ENCODE measurements around the gene UBE2E2. TPM values are rescaled to one million over a fixed set of nuclear protein-coding genes. Genes with fewer than 3 reads are reported as not detected.

Gene UBE2E2
- polyA plus RNA-seq, 1 donor, result 15.4 TPM

DNA sequence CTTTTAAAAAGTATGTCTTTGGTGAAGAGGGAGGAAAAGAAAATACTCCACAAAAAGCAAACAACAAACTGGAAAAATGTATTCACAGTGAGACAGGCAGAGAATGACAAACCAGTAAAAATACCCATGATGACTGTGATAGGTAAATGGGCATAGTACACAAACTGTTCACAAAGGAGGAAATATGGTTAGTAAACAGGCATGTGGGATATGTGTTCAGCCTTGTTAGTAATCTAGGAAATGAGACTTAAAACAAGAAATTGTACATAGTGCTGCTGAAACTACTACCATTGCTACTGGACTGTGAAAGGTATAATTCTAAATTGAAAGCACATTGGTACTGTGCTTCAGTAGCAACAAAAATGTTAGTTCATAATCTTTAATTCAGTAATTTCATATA is 50.1 kb downstream of the UBE2E2 start:
- no peak overlapping the region for H3K27ac ChIP-seq (ENCODE audit: low read length)
- no peaks in the 10 kb centered on the region for H3K4me1 ChIP-seq (ENCODE audit: control insufficient read depth, insufficient read depth, low read length)

DNA sequence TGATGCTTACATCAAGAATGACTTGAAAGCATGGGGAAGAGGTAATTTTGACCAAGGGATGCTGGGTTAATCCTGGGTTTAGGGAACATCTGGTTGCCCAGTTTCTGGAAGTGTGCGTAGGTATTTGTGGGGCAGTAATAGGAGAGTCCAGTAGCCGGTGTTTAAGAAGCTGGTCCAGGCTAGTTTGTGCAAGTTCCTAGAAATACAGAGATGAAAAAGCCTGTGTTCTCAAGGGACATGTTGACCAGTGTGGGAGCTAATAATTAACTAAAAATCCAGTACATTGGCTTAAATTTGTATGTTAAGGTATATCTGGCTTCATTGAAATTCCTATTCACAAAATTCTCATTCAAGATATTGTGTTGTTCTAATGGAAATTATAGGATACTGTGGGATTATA is 51.2 kb downstream of the UBE2E2 start:
- no peak overlapping the region for H3K4me3 ChIP-seq (ENCODE audit: low read length)
- DNase-seq, result no peak
- no peaks in the 10 kb centered on the region for H3K27me3 ChIP-seq (ENCODE audit: control insufficient read depth, insufficient read depth, low read length)
- no peaks in the 10 kb centered on the region for H3K4me1 ChIP-seq (ENCODE audit: control insufficient read depth, insufficient read depth, low read length)
- H3K27ac ChIP-seq (ENCODE audit: low read length), result no peak overlapping the region
- no CpG with 5 or more reads among the region's 2 CpGs for WGBS (ENCODE audit: insufficient coverage, low lambda C conversion rate)
- no peaks in the 10 kb centered on the region for H3K36me3 ChIP-seq (ENCODE audit: control insufficient read depth, insufficient read depth, low read length)
- no peaks in the 10 kb centered on the region for H3K9me3 ChIP-seq (ENCODE audit: control insufficient read depth, low read depth, low read length)

More for the DNA sequence above, 50.1 kb downstream of the UBE2E2 start:
- no peaks in the 10 kb centered on the region for H3K27me3 ChIP-seq (ENCODE audit: control insufficient read depth, insufficient read depth, low read length)
- no peak for DNase-seq
- no peaks in the 10 kb centered on the region for H3K36me3 ChIP-seq (ENCODE audit: control insufficient read depth, insufficient read depth, low read length)
- no peak overlapping the region for H3K4me3 ChIP-seq (ENCODE audit: low read length)
- no peaks in the 10 kb centered on the region for H3K9me3 ChIP-seq (ENCODE audit: control insufficient read depth, low read depth, low read length)

DNA sequence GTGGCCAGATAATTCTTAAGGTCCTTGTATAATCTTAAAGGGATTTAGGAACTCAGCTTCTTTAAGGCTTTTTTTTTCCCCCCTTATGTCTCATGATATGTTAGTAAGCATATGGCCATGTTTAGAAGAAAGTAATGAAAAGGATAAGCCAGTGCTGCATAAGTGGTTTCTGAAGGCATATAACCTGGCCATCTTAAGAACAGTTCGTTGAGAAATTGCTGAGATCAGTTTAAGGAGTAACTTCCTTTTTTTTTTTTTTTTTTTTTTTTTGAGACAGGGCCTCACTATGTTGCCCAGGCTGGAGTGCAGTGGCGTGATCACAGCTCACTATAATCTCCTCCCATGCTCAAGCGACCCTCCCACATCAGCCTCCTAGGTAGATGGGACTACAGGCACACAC is 51.7 kb downstream of the UBE2E2 start:
- H3K4me3 ChIP-seq (ENCODE audit: low read length), result no peak overlapping the region
- no CpG with 5 or more reads among the region's 3 CpGs for WGBS (ENCODE audit: insufficient coverage, low lambda C conversion rate)
- H3K9me3 ChIP-seq (ENCODE audit: control insufficient read depth, low read depth, low read length), result no peaks in the 10 kb centered on the region
- H3K27ac ChIP-seq (ENCODE audit: low read length), result no peak overlapping the region
- no peaks in the 10 kb centered on the region for H3K4me1 ChIP-seq (ENCODE audit: control insufficient read depth, insufficient read depth, low read length)
- no peaks in the 10 kb centered on the region for H3K27me3 ChIP-seq (ENCODE audit: control insufficient read depth, insufficient read depth, low read length)
- H3K36me3 ChIP-seq (ENCODE audit: control insufficient read depth, insufficient read depth, low read length), result no peaks in the 10 kb centered on the region
- DNase-seq, result no peak

DNA sequence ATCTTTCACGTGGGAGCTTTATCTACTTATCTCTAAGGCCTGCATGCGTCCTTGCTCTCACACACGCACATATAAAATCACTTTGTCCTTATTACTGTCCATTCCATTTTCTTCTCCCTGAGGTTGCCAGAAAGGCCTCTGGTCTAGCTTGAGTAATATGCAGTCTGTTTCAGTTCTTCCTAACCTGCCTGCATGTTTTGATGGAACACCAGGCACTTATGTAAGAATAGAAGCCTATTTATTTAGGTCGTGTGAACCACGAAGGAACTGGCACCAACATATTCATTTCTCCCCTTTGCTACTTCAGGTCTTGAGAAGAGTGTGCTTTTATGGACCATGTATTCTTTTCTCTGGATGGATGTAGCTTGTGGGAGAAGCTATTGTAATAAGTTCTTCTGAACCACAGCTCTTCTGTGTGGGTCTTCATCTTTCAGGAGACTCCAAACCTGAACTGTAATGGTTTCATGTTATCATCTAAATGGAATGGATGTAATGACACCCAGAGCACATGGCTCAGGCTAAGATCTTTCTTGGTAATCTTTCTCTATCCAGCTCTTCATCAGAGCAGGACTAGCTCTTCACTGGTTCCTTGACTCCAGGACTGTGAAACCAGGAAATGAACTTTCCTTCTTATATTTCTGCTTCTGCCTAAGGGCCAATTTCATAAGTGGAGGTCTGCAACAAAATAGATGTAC is 53.8 kb downstream of the UBE2E2 start:
- 93% methylated on average over 4 of the region's 5 CpGs for WGBS (ENCODE audit: insufficient coverage, low lambda C conversion rate)

DNA sequence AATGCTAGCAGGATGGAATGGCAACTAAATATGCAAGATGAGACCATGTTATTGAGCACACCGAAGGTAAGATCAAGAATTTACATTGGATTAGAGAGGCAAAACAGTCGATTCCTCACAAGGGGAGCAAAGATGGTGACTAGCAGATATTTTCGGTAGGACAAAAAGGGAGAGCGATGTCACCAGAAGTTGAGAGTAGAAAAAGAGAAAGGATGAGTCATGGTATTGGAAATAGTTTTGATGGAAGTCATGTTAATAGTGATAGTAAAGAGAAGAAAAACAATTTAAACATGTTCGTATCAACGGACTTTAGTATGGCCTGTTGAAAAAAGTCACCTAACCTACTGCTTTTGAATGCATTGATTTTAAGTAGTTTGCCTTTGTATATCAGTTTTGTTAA is 55.0 kb downstream of the UBE2E2 start:
- H3K27me3 ChIP-seq (ENCODE audit: control insufficient read depth, insufficient read depth, low read length), result no peaks in the 10 kb centered on the region
- WGBS (ENCODE audit: insufficient coverage, low lambda C conversion rate), result 97% methylated on average over 4 of the region's 6 CpGs
- no peak for DNase-seq
- no peaks in the 10 kb centered on the region for H3K4me1 ChIP-seq (ENCODE audit: control insufficient read depth, insufficient read depth, low read length)
- H3K27ac ChIP-seq (ENCODE audit: low read length), result no peak overlapping the region
- H3K36me3 ChIP-seq (ENCODE audit: control insufficient read depth, insufficient read depth, low read length), result no peaks in the 10 kb centered on the region
- H3K4me3 ChIP-seq (ENCODE audit: low read length), result no peak overlapping the region
- no peaks in the 10 kb centered on the region for H3K9me3 ChIP-seq (ENCODE audit: control insufficient read depth, low read depth, low read length)

More for the DNA sequence above, 53.8 kb downstream of the UBE2E2 start:
- H3K27ac ChIP-seq (ENCODE audit: low read length), result no peak overlapping the region
- no peaks in the 10 kb centered on the region for H3K4me1 ChIP-seq (ENCODE audit: control insufficient read depth, insufficient read depth, low read length)
- no peaks in the 10 kb centered on the region for H3K27me3 ChIP-seq (ENCODE audit: control insufficient read depth, insufficient read depth, low read length)
- no peaks in the 10 kb centered on the region for H3K36me3 ChIP-seq (ENCODE audit: control insufficient read depth, insufficient read depth, low read length)
- H3K9me3 ChIP-seq (ENCODE audit: control insufficient read depth, low read depth, low read length), result no peaks in the 10 kb centered on the region
- no peak overlapping the region for H3K4me3 ChIP-seq (ENCODE audit: low read length)
- no peak for DNase-seq

DNA sequence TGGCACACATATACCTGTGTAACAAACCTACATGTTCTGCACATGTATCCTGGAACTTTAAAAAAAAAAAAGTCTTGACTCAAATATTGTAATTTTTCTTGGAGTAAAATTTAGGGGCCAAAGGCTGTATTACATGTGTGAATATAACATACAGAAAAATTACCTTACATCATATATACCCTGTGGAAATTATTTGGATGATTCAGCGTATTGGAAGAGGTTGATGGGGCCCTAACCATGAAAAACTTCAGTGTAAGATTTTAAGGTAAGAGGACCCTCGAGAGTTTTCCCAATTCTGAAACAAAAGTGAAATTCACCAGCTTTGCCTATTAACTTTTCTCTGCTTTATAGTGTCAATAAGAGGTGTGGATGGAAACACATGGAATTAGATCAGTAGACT is 56.4 kb downstream of the UBE2E2 start:
- DNase-seq, result no peak
- Histone ChIP-seq H3K27ac (ENCODE audit: low read length) (no peak overlapping the region), H3K27me3 (ENCODE audit: control insufficient read depth, insufficient read depth, low read length) (no peaks in the 10 kb centered on the region), H3K4me3 (ENCODE audit: low read length) (no peak overlapping the region), H3K9me3 (ENCODE audit: control insufficient read depth, low read depth, low read length) (no peaks in the 10 kb centered on the region), H3K4me1 (ENCODE audit: control insufficient read depth, insufficient read depth, low read length) (no peaks in the 10 kb centered on the region), H3K36me3 (ENCODE audit: control insufficient read depth, insufficient read depth, low read length) (no peaks in the 10 kb centered on the region)
- no CpG with 5 or more reads among the region's 2 CpGs for WGBS (ENCODE audit: insufficient coverage, low lambda C conversion rate)

DNA sequence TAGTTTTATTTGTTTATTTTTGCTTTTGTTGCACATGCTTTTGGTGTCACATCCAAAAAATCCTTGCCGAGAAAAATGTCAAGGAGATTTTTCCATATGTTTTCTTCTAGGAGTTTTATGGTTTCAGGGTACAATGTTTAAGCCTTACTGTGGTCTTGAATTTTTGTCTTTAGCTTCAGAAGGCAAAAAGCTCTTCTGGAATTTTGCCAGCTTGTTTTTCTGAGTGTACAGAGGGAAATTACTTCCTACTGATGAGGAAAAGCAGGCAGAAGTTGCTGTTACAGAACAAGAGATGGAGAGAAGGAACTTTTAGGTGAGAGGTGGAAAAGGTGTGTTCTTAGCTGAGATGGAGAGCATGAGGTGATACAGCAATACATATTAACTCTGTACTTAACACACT is 59.6 kb downstream of the UBE2E2 start:
- no peak for DNase-seq

DNA sequence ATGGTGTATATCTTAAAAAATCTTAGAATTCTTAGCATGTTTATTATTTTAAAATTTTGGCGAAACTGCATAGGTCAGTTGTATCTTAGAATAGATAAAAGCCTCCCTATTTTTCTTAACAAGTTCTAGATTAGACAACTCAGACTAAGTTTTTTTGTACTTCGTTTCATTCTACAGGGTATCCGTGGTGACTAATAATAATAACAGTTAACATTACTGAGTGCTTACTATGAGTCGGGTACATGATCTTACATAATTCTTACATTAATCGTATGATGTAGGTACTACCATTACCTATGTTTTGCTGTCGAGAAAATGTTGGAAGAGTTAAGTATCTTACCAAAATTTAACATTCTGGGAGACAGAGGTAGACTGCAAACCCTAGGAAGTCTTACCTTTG is 60.7 kb downstream of the UBE2E2 start:
- Histone ChIP-seq H3K27ac (ENCODE audit: low read length) (no peak overlapping the region), H3K27me3 (ENCODE audit: control insufficient read depth, insufficient read depth, low read length) (no peaks in the 10 kb centered on the region), H3K4me1 (ENCODE audit: control insufficient read depth, insufficient read depth, low read length) (no peaks in the 10 kb centered on the region), H3K4me3 (ENCODE audit: low read length) (no peak overlapping the region), H3K9me3 (ENCODE audit: control insufficient read depth, low read depth, low read length) (no peaks in the 10 kb centered on the region), H3K36me3 (ENCODE audit: control insufficient read depth, insufficient read depth, low read length) (no peaks in the 10 kb centered on the region)
- WGBS (ENCODE audit: insufficient coverage, low lambda C conversion rate), result 100% methylated on average over 2 of the region's 6 CpGs
- no peak for DNase-seq

More for the DNA sequence above, 59.6 kb downstream of the UBE2E2 start:
- WGBS (ENCODE audit: insufficient coverage, low lambda C conversion rate), result no CpG with 5 or more reads among the region's 1 CpG
- no peak overlapping the region for H3K27ac ChIP-seq (ENCODE audit: low read length)
- H3K9me3 ChIP-seq (ENCODE audit: control insufficient read depth, low read depth, low read length), result no peaks in the 10 kb centered on the region
- H3K4me3 ChIP-seq (ENCODE audit: low read length), result no peak overlapping the region
- no peaks in the 10 kb centered on the region for H3K4me1 ChIP-seq (ENCODE audit: control insufficient read depth, insufficient read depth, low read length)
- no peaks in the 10 kb centered on the region for H3K36me3 ChIP-seq (ENCODE audit: control insufficient read depth, insufficient read depth, low read length)
- no peaks in the 10 kb centered on the region for H3K27me3 ChIP-seq (ENCODE audit: control insufficient read depth, insufficient read depth, low read length)

DNA sequence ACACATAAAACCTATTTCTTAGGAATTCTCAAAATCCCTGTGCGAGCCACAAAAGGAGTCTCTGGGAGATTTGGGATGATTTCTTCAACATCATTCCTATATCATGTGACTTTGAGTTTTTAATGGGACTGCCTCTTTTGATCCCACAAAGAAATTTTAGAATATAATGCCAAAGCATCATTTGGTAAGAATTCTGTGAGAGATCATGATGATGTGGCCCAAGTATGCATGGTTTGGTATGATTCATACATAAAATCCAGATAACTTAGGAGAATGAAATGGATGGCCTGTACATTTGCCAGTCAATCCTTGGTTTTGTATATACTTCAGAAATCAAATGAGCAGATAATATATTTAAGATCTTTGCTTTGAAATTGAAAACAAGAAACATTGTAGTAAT is 61.3 kb downstream of the UBE2E2 start:
- no peaks in the 10 kb centered on the region for H3K27me3 ChIP-seq (ENCODE audit: control insufficient read depth, insufficient read depth, low read length)
- no peak overlapping the region for H3K27ac ChIP-seq (ENCODE audit: low read length)
- DNase-seq, result no peak
- no peak overlapping the region for H3K4me3 ChIP-seq (ENCODE audit: low read length)
- WGBS (ENCODE audit: insufficient coverage, low lambda C conversion rate), result no CpG with 5 or more reads among the region's 1 CpG
- no peaks in the 10 kb centered on the region for H3K36me3 ChIP-seq (ENCODE audit: control insufficient read depth, insufficient read depth, low read length)
- H3K4me1 ChIP-seq (ENCODE audit: control insufficient read depth, insufficient read depth, low read length), result no peaks in the 10 kb centered on the region
- H3K9me3 ChIP-seq (ENCODE audit: control insufficient read depth, low read depth, low read length), result no peaks in the 10 kb centered on the region

DNA sequence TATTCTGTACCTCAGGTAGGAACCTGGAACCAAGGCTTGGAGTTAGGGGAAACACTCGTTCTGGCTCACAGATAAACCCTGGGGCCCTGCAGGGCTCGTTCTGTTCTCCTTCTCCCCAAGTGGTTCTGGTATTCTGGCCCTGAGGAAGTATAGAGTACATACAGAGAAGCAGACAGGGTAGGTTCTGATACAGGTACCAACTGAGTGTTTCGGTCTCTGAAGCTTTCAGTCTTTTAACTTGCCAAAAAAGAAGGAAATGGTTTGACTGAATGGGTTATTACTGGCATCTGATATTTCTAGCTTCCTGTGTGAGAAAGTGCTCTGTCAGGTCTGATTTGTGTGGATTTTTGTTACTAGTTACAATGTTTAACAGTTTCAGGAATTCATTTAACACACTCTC is 67.3 kb downstream of the UBE2E2 start:
- Histone ChIP-seq H3K4me3 (ENCODE audit: low read length) (no peak overlapping the region), H3K4me1 (ENCODE audit: control insufficient read depth, insufficient read depth, low read length) (no peaks in the 10 kb centered on the region), H3K36me3 (ENCODE audit: control insufficient read depth, insufficient read depth, low read length) (no peaks in the 10 kb centered on the region), H3K27ac (ENCODE audit: low read length) (no peak overlapping the region), H3K9me3 (ENCODE audit: control insufficient read depth, low read depth, low read length) (peaks cover 11% of the 10 kb centered on the region), H3K27me3 (ENCODE audit: control insufficient read depth, insufficient read depth, low read length) (no peaks in the 10 kb centered on the region)
- WGBS (ENCODE audit: insufficient coverage, low lambda C conversion rate), result 100% methylated on average over 1 of the region's 3 CpGs
- DNase-seq, result no peak
